B cell (primary cell): ENCODE results near the gene TMEM151A.

Experiments
- EZH2 ChIP-seq: IDR thresholded peaks from 2 replicates; pipeline ENCODE4 v1.6.1; 2012; ENCODE audit warnings: borderline replicate concordance, low read depth, mild to moderate bottlenecking, moderate library complexity, low read length; ENCODE audit not compliant: insufficient read depth, poor library complexity, severe bottlenecking
- TF ChIP-seq, protein P1 (sequence below): fragments of 200-600 bp; IDR thresholded peaks from one replicate; pipeline ENCODE4 v1.8.0; 2022; ENCODE audit warnings: antibody characterized with exemption, mild to moderate bottlenecking

DNA sequence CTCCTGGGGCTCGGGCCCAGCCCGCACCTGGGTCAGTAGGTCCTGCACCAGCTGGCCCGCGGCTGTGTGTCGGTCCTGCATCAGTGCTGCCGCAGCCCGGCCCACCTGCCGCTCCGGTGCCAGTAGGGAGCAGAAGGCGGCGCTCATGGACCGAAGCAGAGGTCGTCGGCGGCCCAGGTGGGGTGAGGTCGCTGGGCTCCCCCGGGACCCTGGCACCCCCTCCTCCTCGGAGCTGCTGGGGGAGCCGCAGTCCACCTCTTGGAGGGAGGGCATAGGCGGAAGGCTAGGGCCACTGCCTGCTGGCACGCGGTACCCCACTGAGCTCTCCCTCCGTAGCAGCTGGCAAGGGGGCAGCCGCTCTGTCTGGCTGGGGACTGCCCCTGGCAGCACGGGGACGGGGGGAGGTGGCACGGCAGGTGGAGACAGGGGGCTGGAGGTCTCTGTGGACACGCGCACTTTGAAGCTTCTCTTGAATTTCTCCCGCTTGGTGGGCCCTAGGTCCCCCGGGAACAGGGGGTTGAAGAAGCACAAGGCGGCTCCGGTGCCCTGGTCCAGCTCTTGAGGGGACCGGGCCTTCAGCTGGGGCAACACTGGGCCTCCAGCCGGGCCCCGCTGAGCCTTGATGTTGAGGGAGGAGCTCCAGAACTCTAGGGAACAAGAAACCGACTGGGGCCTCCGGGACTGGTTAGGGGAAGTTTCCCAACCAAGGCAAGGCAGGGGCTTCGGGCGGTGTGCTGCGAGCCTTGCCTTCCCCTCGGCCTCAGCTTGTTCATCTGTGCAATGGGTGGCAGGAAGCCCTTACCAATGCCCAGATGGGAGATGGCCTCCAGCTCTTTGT, 43.1 kb downstream of the TMEM151A start:
- no peak for TF ChIP-seq EZH2
- TF ChIP-seq, protein P1, sequence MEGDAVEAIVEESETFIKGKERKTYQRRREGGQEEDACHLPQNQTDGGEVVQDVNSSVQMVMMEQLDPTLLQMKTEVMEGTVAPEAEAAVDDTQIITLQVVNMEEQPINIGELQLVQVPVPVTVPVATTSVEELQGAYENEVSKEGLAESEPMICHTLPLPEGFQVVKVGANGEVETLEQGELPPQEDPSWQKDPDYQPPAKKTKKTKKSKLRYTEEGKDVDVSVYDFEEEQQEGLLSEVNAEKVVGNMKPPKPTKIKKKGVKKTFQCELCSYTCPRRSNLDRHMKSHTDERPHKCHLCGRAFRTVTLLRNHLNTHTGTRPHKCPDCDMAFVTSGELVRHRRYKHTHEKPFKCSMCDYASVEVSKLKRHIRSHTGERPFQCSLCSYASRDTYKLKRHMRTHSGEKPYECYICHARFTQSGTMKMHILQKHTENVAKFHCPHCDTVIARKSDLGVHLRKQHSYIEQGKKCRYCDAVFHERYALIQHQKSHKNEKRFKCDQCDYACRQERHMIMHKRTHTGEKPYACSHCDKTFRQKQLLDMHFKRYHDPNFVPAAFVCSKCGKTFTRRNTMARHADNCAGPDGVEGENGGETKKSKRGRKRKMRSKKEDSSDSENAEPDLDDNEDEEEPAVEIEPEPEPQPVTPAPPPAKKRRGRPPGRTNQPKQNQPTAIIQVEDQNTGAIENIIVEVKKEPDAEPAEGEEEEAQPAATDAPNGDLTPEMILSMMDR: no peak
